TTC549 (cell line): ENCODE measurements around the gene NRXN2.
"Not testable (repeated sequence)": the region's sequence is repeated elsewhere in the genome, so short reads cannot be mapped to it uniquely, and the experiment has no call there.

Experiments used
- FAIRE-seq: peaks from 2 replicates; lab custom pipeline; 2012; peaks lifted over from hg19 to GRCh38; lab: Jason Lieb, UNC

NRXN2 gene

DNA sequence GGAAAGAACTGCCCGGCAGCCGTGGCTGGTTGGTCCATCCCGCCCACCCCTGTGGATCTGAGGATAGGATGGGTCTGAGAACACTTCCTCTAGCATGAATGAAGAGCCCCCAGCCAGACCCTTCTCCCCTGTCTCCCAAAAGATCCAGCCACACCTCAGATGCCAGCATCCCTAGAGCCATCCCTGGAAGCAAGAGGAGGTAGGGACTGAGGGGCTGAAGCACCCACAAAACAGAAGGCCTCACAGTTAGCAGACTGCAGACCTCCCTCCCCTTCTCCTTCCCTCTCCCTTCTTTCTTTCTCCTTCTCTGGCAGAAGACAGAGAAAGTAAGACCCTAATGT is 1.7 kb downstream of the NRXN2 start:
- no peak for FAIRE-seq

DNA sequence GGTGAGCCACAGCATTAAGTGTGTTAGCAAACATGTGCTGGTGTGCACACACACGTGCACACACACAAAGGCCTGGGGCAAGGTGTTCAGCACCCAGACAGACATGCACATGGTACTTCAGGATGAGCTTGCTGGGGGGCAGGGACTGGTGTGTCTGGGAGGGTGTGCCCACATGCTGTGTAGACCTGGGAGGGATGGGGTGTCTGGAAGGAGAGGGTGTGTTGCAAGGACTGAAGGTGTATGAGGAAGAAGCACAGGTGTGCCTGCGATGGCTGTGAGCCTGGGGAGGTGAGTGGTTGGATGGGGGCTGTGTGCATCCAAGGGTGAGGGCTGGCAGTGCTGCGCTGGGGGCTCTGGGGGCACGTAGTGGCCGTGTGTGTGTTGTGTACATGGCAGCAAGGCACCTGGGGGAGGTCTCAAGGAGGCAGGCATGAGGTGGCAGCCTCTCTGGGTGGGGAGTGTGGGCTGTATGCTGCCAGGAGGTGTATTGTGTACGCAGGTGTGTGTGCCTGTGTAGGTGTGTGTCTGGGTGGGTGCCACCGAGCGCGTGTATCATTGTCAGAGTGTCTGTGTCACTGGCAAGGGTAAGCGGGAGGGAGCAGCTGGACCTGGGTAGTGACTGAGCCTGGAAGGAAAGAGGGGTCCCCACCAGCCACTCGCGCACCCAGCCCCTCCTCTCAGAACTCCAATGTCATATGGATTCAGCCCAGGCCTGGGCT is 2.2 kb downstream of the NRXN2 start:
- no peak for FAIRE-seq

DNA sequence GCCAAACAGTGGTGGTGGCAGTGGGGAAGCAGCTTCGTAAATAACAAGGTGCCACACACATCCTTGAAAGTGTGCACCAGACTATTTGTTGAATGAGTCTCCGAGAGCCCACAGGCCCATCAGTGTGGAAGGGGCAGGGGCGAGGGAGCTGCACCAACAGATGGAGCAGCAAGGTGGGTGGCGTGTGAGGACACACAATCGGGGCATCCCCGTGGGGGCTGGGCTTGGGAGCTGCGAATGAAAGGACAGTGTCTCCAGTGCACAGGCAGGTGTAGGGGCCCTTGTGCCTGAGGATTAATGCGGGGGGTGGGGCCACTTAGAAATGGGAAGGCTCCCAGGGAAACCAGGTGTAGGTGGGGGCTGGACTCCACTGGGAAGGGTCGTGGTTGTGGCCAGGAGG is 2.8 kb downstream of the NRXN2 start:
- FAIRE-seq = no peak

DNA sequence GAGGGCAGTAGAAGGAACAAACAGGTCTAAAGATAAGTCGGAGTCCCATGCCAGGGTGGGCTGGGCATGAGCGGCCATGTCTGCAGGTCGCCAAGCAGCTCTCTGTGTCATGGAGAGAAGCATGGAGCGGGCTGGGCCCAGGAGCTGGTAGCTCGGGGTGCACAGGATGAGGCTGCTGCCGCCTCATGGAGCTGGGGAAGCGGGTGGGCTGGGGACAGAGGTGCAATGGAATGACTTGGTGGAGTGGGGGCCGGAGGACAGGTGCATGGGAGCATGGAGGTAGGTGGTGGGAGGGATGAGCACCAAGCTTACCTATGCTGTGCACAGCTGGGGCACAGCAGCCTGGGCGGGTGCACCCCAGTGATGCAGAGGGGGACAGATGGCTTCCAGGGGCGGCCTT is 3.6 kb downstream of the NRXN2 start:
- FAIRE-seq = no peak

DNA sequence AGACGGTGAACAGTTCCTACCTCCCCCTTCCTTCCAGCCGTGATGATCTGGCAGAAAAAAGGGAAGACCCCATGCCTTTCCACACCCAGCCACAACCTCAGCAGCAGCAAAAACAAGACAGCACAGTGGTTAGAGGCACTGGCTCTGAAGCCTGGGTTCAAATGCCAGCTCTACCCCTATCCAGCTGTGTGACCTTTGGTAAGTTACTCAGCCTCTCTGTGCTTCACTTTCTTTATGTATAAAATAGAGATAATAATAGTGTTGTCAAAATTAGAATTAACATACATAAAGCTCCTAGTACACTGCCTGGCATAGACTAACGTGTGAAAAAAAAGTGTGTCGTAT is 4.2 kb downstream of the NRXN2 start:
- FAIRE-seq = no peak

DNA sequence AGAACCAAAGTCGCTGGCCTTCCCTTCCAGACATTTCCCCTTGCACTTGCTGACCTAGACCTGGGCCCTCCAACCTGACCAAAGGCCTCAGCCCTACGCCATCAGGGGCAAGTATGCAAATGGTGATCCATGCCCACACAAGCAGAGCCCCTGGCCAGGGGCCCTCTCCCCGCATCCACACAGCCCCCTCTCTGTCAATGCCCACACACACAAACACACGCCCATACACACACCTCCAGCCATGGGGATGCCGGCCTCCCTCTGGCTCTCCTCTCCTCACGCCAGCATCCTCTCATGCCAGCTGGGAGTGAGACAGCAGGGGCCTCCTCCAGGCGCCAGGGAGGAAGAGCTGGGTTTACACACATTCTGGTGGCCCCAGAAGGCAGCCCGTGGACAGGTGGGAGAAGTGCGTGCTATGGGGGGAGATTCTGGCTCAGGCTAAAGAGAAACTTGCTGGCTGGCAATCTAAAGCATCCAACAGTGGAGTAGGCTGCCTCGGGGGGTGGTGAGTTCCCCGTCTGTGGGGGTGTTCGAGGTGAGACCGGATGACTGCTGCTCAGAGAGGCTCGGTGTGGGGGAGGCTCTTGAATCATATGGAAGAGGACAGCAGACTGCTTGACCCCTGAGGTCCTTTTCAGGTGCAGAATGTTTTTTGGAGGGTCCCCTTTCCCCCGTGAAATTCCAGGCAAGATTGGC is 4.8 kb downstream of the NRXN2 start:
- no peak for FAIRE-seq

DNA sequence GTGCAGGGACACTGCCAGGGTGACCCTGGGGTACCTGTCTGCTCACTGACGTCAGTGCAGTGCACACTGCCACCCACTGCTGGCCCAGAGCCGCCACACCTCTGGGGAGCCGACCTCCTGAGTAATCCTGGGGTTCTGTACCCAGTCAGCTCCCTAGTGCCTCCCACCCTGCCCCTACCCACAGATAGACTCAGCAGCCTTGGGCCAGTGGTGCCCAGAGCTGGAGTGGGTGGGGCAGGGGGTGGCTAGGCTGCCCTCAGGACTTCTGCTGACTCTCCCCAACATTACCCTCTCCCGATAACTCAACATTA is 5.8 kb downstream of the NRXN2 start:
- FAIRE-seq = no peak

- FAIRE-seq = no peak
Observed at GRCh38 chr11:64716473-64717267, 6.3 kb downstream of the NRXN2 start.

GRCh38 chr11:64715756-64716472 is 7.1 kb downstream of the NRXN2 start:
- no peak for FAIRE-seq

GRCh38 chr11:64715110-64715509 is 7.9 kb downstream of the NRXN2 start:
- no peak for FAIRE-seq

- no peak for FAIRE-seq
Observed at GRCh38 chr11:64714666-64715065, 8.3 kb downstream of the NRXN2 start.

DNA sequence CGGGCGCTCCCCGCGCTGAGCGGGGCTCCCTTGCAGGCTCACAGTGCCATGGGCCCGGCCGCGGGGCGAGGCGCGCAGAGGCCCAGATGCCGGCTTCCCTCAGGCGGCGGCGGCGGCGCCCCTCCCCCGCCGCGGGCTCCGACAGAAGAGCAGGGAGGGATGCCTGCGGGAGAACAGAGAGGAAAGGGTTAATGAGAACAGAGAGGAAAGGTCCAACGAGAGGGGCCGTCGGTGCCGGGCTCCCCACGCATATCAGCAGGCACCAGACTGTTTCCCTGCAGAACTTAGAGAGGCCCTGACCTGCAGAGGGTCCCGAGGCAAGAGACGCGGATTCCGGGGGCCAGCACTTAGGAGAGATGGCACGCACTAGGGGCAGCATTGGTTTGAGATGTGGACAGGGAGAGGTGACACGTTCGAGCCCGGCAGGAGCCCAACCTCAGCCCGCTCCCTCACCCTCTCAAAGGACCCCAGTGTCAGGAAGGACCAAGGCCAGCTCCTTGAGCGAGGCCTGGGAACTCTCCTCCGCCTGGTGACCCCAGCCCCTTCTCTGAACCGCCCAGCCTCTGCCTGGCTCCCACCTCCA is 9.1 kb downstream of the NRXN2 start:
- no peak for FAIRE-seq

DNA sequence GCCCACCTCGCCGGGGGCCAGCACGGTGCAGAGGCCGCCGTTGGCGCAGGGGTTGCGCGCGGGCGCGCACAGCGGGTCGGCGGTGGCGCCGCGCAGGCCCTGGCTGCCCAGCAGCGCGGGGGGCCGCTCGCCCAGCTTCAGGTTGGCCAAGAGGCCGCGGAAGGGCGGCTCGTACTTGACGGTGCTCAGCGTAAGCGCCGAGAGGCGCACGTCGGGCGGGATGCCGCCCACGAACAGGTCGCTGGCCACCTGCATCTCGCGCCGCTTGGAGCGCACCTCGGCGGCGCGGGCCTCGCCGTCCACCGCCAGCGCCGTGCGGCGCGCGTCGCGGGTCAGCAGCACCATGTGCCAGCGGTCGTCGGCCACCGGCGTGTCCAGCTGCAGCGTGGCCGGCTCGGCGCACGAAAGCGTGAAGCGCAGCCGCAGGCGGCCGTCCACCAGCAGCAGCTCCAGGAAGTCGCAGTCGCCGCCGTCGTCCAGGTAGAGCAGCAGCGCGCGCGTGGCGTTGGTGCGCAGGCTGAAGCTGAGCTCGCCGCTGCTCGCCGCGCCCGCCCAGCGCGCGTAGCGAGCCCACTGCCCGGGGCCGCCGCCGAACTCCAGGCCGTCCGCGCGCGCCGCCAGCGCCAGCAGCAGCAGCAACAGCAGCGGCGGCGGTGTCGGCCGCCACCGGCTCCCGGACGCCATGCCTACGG is 9.8 kb downstream of the NRXN2 start:
- FAIRE-seq = no peak

DNA sequence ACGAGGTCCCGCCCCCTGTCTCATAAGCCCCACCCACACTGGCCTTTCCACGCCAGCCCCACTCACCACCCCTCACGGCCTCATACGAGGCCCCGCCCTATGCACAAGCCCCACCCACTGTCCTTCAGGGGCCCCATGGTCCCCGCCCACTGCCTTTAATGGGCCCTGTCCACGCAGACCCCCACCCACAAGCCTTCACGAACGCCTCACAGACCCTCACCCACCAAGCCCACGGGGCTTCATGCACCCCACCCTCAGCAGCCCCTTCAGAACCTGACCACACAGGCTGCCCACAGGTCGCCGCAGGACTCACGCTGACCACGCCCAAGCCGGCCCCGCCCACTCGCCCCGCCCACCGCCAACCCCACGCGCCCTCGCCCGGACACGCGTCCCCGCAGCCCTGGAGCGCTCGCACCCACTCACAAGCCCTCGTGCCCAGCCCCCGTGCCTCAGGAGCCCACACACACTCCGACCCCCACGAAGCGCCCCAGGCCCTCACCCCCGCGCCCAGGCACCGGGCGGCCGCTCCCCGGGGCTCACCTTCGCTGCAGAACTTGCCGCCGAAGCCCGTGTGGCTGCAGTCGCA is 10.5 kb downstream of the NRXN2 start:
- no peak for FAIRE-seq

GRCh38 chr11:64711956-64712362 is 11.0 kb downstream of the NRXN2 start:
- no peak for FAIRE-seq

DNA sequence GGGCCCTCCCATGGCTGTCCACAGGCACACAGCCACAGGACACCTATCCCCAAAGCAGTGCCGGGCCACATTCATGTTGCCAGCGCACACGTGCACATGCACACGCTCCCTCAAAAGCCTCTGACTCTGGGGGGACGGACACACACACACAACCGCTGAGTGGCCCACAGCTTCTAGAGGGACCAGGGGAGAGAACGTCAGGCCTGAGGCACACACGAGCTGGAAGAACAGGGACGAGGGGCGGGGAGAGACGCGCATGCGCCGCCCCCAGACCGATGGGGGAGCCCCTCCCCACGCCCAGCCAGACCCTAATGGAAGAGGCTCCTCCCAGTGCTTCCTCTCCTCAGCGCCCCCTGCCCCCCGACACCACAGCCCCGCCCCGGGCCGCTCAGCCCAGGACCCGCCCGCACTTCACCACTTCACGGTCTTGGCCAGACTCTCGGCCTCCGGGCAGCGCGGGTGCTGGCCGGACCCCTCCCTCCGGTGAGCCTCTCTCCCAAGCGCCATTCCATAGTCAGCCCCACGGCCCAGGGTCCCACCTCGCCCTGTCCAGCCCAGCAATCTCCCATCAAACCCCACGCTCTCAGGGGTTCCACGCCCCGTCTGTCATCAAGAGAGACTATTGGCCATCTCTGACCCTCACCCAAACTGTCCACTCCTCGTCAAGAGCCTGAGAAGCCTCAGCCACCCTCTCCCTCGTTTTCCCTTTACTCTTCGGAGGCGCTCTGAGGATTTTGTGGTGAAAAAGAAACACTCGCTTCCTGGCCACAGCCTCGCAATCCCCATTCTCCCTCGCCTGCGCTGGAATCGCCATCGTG is 11.7 kb downstream of the NRXN2 start:
- FAIRE-seq = no peak

DNA sequence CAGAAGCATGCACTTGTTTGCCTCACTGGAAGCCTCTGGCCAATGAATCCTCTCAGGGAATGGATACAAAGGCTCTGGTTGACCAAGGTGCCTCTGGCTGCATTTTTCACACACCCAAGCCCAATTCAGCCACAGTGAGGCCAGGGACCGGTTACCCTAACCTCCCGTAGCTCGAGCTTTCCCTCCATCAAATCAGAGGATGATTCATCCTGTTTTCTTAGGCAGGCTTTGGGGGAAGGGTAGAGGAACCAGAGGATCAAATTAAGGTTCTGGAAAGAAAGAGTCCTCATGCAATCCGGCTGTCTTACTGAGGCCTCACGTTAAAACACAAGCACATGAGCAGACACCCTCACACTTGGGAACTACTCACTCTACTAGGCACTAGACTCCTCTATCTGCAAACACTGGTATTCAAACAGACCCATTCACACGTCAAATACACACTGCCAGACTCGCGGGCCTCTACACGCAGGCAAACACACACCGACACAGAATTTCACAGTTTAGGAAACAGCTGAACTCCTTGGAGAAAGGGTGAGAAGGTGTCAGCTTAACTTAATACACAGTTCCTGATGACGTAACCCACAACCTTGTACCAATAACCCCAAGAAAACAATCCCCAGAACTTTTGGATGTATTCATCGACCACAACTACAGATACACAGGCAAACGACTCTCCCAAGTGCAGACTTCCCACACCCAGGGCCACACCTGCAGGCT is 12.4 kb downstream of the NRXN2 start:
- no peak for FAIRE-seq

DNA sequence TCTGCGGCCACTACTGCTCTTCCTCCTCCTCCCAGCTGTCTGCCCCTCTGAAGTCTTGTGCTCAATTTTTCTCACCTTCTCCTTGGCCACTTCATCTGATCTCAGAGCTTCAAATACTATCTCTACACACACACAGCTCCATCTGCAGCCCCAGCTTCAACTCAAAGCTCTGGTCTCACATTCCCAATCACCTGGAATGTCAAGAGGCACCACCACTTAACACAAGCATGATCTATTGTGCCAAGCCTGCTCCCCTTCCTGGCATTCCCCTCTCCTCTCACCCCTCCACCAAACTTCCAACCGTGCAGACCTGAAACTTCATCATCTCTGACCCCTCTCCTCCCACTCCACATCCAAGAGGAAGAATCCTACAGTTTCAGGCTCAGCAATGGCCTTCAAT is 17.5 kb downstream of the NRXN2 start:
- FAIRE-seq = no peak

GRCh38 chr11:64703048-64703447 is 19.9 kb downstream of the NRXN2 start:
- FAIRE-seq = no peak

- not testable (repeated sequence) for FAIRE-seq
Observed at GRCh38 chr11:64701956-64702355, 21.0 kb downstream of the NRXN2 start.
